HCT116 (cell line): ENCODE measurements around the gene FAM131B. TPM values are rescaled to one million over a fixed set of nuclear protein-coding genes. Genes with fewer than 3 reads are reported as not detected.
A peak's percentile ranks its signal among the peaks of the same experiment; 100 is the strongest.

ENCODE experiments used
- ATAC-seq: fragments of 200-7000 bp; cut with Tn5 transposase; 2 replicates; pipeline ENCODE4 v1.9.1; 2020; ENCODE audit warnings: mild to moderate bottlenecking, moderate library complexity
- BruUV-seq: library from RNA; stranded (reverse); fragments of 400-500 nt; replicated peaks from 2 replicates; lab custom pipeline; 2021; lab: Mats Ljungman, UMichigan
- CTCF ChIA-PET: fragments of 300-600 bp; sonication (Branson Sonifier 250); formaldehyde crosslinking; loops from one replicate; lab custom pipeline; 2021; ENCODE audit warnings: antibody characterized with exemption; lab: Charles Lee
- POLR2A ChIA-PET: fragments of 300-600, 350-600 bp; sonication (Branson Sonifier 250); formaldehyde crosslinking; loops from one replicate; lab custom pipeline; 2021; ENCODE audit warnings: antibody characterized with exemption; lab: Charles Lee
- RAD21 ChIA-PET, 2 experiments: fragments of 300-600 bp; sonication (Branson Sonifier 250); formaldehyde crosslinking; loops; one replicate each; lab custom pipeline; 2023; ENCODE audit warnings: low total read pairs in 2 of 2; ENCODE audit not compliant: uncharacterized antibody in 2 of 2, unreplicated experiment in 2 of 2, low non-redundant PET in 1 of 2; lab: Charles Lee
- DNase-seq: peaks from one replicate; pipeline ENCODE4 v3.0.0-alpha.2; 2010; ENCODE audit warnings: low read depth, low spot score
- H2AFZ ChIP-seq: fragments of 200-600 bp; shearing (Covaris generic), sonication (generic); 2 replicates; pipeline ENCODE4 v1.6.1; 2017; ENCODE audit warnings: low read depth, mixed run types, mixed read lengths, antibody characterized with exemption, low read length; ENCODE audit not compliant: poor library complexity, severe bottlenecking
- H3K27ac ChIP-seq: 2 replicates; pipeline ENCODE4 v1.5.1; 2012; ENCODE audit warnings: low read depth, low read length
- H3K27me3 ChIP-seq: fragments of 200-600 bp; sonication (generic); 2 replicates; pipeline ENCODE4 v1.6.1; 2016; ENCODE audit warnings: mixed run types, low read length, mixed read lengths; ENCODE audit not compliant: insufficient read depth
- H3K36me3 ChIP-seq, 2 experiments: fragments of 200-500 bp in 1 of 2; fragments of 200-600 bp in 1 of 2; sonication (Bioruptor generic) in 1 of 2; sonication (generic) in 1 of 2; 2 replicates each; pipeline versions ENCODE4 v1.5.1 to v1.6.1; 2014 to 2016; ENCODE audit warnings: low read length in 2 of 2, inconsistent platforms in 1 of 2, mixed read lengths in 1 of 2, mixed run types in 1 of 2; ENCODE audit not compliant: insufficient read depth in 2 of 2, control insufficient read depth in 1 of 2
- H3K4me1 ChIP-seq, 2 experiments: fragments of 200-600 bp in 1 of 2; sonication (generic) in 1 of 2; 2 replicates each; pipeline versions ENCODE4 v1.5.1 to v1.6.1; 2012 to 2017; ENCODE audit warnings: low read length in 2 of 2, inconsistent platforms in 1 of 2, mild to moderate bottlenecking in 1 of 2, mixed read lengths in 1 of 2, mixed run types in 1 of 2, moderate library complexity in 1 of 2; ENCODE audit not compliant: insufficient read depth in 2 of 2, control insufficient read depth in 1 of 2
- H3K4me2 ChIP-seq: fragments of 200-600 bp; sonication (generic); 2 replicates; pipeline ENCODE4 v1.6.1; 2017; ENCODE audit warnings: mixed run types, low read length, mixed read lengths
- H3K4me3 ChIP-seq, 2 experiments: fragments of 200-600 bp in 1 of 2; sonication (generic) in 1 of 2; replicated peaks in 1 of 2; 2 replicates each; pipeline ENCODE4 v1.5.1; 2011 to 2016; ENCODE audit warnings: low read length in 2 of 2, control low read depth in 1 of 2, low read depth in 1 of 2, mild to moderate bottlenecking in 1 of 2, mixed read lengths in 1 of 2, mixed run types in 1 of 2
- H3K79me2 ChIP-seq: fragments of 200-600 bp; sonication (generic); 2 replicates; pipeline ENCODE4 v1.6.1; 2017; ENCODE audit warnings: mild to moderate bottlenecking, mixed run types, low read length, moderate library complexity, mixed read lengths; ENCODE audit not compliant: insufficient read depth
- H3K9ac ChIP-seq: fragments of 200-600 bp; sonication (generic); 2 replicates; pipeline ENCODE4 v1.6.1; 2016; ENCODE audit warnings: low read length, mixed read lengths
- H3K9me2 ChIP-seq: fragments of 200-600 bp; sonication (generic), shearing (Covaris generic); 2 replicates; pipeline ENCODE4 v1.6.1; 2017; ENCODE audit warnings: mixed run types, mild to moderate bottlenecking, moderate library complexity; ENCODE audit not compliant: insufficient read depth
- H3K9me3 ChIP-seq, 2 experiments: fragments of 200-500 bp in 1 of 2; fragments of 200-600 bp in 1 of 2; sonication (Bioruptor generic) in 1 of 2; sonication (generic) in 1 of 2; 2 replicates each; pipeline ENCODE4 v1.6.1; 2014 to 2017; ENCODE audit warnings: low read length in 2 of 2, mixed read lengths in 2 of 2, inconsistent platforms in 1 of 2, low read depth in 1 of 2, mild to moderate bottlenecking in 1 of 2, mixed run types in 1 of 2, moderate library complexity in 1 of 2; ENCODE audit not compliant: control insufficient read depth in 1 of 2, insufficient read depth in 1 of 2
- H4K20me1 ChIP-seq: fragments of 200-600 bp; sonication (generic), shearing (Covaris generic); 2 replicates; pipeline ENCODE4 v1.6.1; 2017; ENCODE audit warnings: mixed run types, mild to moderate bottlenecking, moderate library complexity; ENCODE audit not compliant: insufficient read depth
- CBX3 ChIP-seq: IDR thresholded peaks from 2 replicates; pipeline ENCODE4 v1.6.1; 2012; ENCODE audit warnings: low read depth
- ELF1 ChIP-seq: IDR thresholded peaks from 2 replicates; pipeline ENCODE4 v1.6.1; 2012; ENCODE audit warnings: low read depth, borderline replicate concordance
- EZH2 ChIP-seq: fragments of 200-600 bp; sonication (generic); IDR thresholded peaks from 2 replicates; pipeline ENCODE4 v1.6.1; 2017; ENCODE audit warnings: antibody characterized with exemption, mixed run types
- EZH2phosphoT487 ChIP-seq: fragments of 200-600 bp; IDR thresholded peaks from 2 replicates; pipeline ENCODE4 v1.6.1; 2018; ENCODE audit warnings: antibody characterized with exemption, borderline replicate concordance
- RAD21 ChIP-seq: IDR thresholded peaks from 2 replicates; pipeline ENCODE4 v1.6.1; 2012; ENCODE audit warnings: low read depth, mild to moderate bottlenecking
- SIN3A ChIP-seq: IDR thresholded peaks from 2 replicates; pipeline ENCODE4 v1.6.1; 2012; ENCODE audit warnings: low read depth
- SRF ChIP-seq: IDR thresholded peaks from 2 replicates; pipeline ENCODE4 v1.6.1; 2012; ENCODE audit warnings: low read depth
- TCF7L2 ChIP-seq: IDR thresholded peaks from 2 replicates; pipeline ENCODE4 v1.7.0; 2011; ENCODE audit warnings: borderline replicate concordance, inconsistent platforms; ENCODE audit not compliant: insufficient read depth, insufficient read length; ENCODE audit errors: extremely low read depth
- YY1 ChIP-seq: IDR thresholded peaks from 2 replicates; pipeline ENCODE4 v1.6.1; 2011; ENCODE audit warnings: low read length, low read depth, moderate library complexity, mild to moderate bottlenecking; ENCODE audit not compliant: insufficient replicate concordance; ENCODE audit errors: extremely low read depth
- intact Hi-C: fragments of 100-400 bp; cut with micrococcal nuclease; formaldehyde crosslinking; loops from 2 replicates; pipeline ENCODE4 v1.10.0; 2022
- total RNA-seq: library from RNA; stranded (reverse); gene quantifications from one replicate; pipeline ENCODE4 v1.2.1, GENCODE V29; 2021; ENCODE audit not compliant: unreplicated experiment
- TF ChIP-seq, protein P1 (sequence below): IDR thresholded peaks from 2 replicates; pipeline ENCODE4 v1.6.1; 2012

FAM131B gene
- total RNA-seq, 1 experiment from 2014 or later = 0.20 TPM

DNA sequence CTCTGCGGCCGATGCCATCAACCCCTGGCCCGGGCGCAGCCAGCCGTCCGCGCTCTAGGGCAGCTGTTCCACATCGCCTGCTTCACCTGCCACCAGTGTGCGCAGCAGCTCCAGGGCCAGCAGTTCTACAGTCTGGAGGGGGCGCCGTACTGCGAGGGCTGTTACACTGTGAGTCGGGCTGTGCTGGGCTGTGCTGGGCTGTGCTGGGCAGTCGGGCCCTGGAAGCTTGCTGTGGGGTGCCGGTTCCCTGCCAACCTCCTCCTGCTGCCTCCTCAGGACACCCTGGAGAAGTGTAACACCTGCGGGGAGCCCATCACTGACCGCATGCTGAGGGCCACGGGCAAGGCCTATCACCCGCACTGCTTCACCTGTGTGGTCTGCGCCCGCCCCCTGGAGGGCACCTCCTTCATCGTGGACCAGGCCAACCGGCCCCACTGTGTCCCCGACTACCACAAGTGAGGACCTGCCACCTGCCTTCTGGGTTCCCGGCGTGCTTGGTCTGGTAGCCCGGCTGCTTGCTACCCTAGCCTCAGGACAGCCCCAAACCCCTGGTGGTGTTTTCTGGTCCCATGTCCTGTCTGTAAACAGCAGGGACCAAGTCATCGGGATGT is 26.1 kb upstream of the FAM131B start:
- 0 out of 2 replicates have a peak, but pooled peaks have one; percentile 17 for ATAC-seq
- peaks cover 47% of the 10 kb centered on the region for H3K79me2 ChIP-seq
- TF ChIP-seq RAD21 (no peak), EZH2 (no peak)

DNA sequence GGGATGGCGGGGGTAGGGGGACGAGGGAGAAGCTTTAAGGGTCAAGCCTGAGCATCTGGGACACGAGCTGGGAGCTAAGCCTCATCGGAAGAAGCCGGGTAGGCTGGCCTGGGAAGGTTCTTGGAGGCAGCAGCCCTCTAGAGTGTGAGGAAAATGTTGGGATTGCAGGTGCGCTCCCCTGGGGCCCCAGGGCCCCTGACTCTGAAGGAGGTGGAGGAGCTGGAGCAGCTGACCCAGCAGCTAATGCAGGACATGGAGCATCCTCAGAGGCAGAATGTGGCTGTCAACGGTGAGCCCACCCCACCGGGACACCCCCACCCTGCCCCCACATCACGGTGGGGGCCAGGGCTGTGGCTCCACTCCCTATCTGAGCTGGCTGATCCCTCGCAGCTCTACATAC is 25.5 kb upstream of the FAM131B start:
- no peaks in the 10 kb centered on the region for H3K9me3 ChIP-seq
- no peak overlapping the region for H3K4me2 ChIP-seq
- DNase-seq (no peak), ATAC-seq (no peak)
- H3K4me1 ChIP-seq = peaks cover 0 to 1% of the 10 kb centered on the region in 2 experiments; a peak in 2 of 4 replicates
- no peaks in the 10 kb centered on the region for H3K9me2 ChIP-seq
- ChIA-PET RAD21 (no interaction called here), CTCF (no interaction called here), POLR2A (no interaction called here)
- TF ChIP-seq, protein P1, sequence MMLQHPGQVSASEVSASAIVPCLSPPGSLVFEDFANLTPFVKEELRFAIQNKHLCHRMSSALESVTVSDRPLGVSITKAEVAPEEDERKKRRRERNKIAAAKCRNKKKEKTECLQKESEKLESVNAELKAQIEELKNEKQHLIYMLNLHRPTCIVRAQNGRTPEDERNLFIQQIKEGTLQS = no peak
- TF ChIP-seq EZH2phosphoT487 = no peak
- no peak for TF ChIP-seq SRF
- no peak for TF ChIP-seq YY1
- TF ChIP-seq CBX3 = no peak
- no peak for TF ChIP-seq TCF7L2
- TF ChIP-seq SIN3A = no peak
- TF ChIP-seq ELF1 = no peak
- no peaks in the 10 kb centered on the region for H3K27me3 ChIP-seq
- H3K79me2 ChIP-seq = peaks cover 52% of the 10 kb centered on the region
- H3K9ac ChIP-seq = no peak overlapping the region
- H3K27ac ChIP-seq = no peak overlapping the region
- H3K4me3 ChIP-seq = no peak overlapping the region
- no peaks in the 10 kb centered on the region for H4K20me1 ChIP-seq
- intact Hi-C loops = no loop called here
- peaks cover 11 to 48% of the 10 kb centered on the region in 2 experiments; a peak in 3 of 4 replicates for H3K36me3 ChIP-seq
- no TSS peak for BruUV-seq
- no peak overlapping the region for H2AFZ ChIP-seq

More for the DNA sequence above, 26.1 kb upstream of the FAM131B start:
- peaks cover 11 to 46% of the 10 kb centered on the region in 2 experiments; a peak in 3 of 4 replicates for H3K36me3 ChIP-seq
- no TSS peak for BruUV-seq
- no peaks in the 10 kb centered on the region for H3K9me3 ChIP-seq
- H3K9ac ChIP-seq = no peak overlapping the region
- no peak overlapping the region for H2AFZ ChIP-seq
- intact Hi-C loops = no loop called here
- no peak overlapping the region for H3K4me2 ChIP-seq
- no peak for DNase-seq
- ChIA-PET CTCF (no interaction called here), RAD21 (no interaction called here), POLR2A (no interaction called here)
- no peak overlapping the region; the same call in 1 of the 2 replicates for H3K27ac ChIP-seq
- no peaks in the 10 kb centered on the region for H3K27me3 ChIP-seq
- H4K20me1 ChIP-seq = no peaks in the 10 kb centered on the region
- no peaks in the 10 kb centered on the region; a peak in 1 of 4 replicates for H3K4me1 ChIP-seq
- H3K4me3 ChIP-seq = no peak overlapping the region
- H3K9me2 ChIP-seq = no peaks in the 10 kb centered on the region
